Colonic mucosa (tissue), 4 donors: ENCODE measurements around the gene PATL2. TPM values are rescaled to one million over a fixed set of nuclear protein-coding genes. Genes with fewer than 3 reads are reported as not detected.
"Not testable (repeated sequence)": the region's sequence is repeated elsewhere in the genome, so short reads cannot be mapped to it uniquely, and the experiment has no call there.

Source experiments
- DNase-seq: peaks from one replicate; pipeline ENCODE4 v3.0.0-alpha.2; 2020
- H3K27ac ChIP-seq: fragments of 200-600 bp; one replicate; pipeline ENCODE4 v1.8.0; 2021
- H3K27me3 ChIP-seq: fragments of 200-600 bp; one replicate; pipeline ENCODE4 v1.8.0; 2021
- H3K36me3 ChIP-seq: fragments of 200-600 bp; one replicate; pipeline ENCODE4 v1.8.0; 2021
- H3K4me1 ChIP-seq: fragments of 200-600 bp; one replicate; pipeline ENCODE4 v1.8.0; 2021; ENCODE audit warnings: mild to moderate bottlenecking
- H3K4me3 ChIP-seq: fragments of 200-600 bp; one replicate; pipeline ENCODE4 v1.8.0; 2021
- H3K9ac ChIP-seq, 2 donors: one replicate each; pipeline ENCODE4 v1.7.0; 2013; ENCODE audit warnings: control low read depth in 2 of 2, low read depth in 2 of 2, low read length in 2 of 2
- H3K9me3 ChIP-seq: fragments of 200-600 bp; one replicate; pipeline ENCODE4 v1.8.0; 2021
- CTCF ChIP-seq: fragments of 200-600 bp; IDR thresholded peaks from one replicate; pipeline ENCODE4 v1.8.0; 2022; ENCODE audit warnings: antibody characterized with exemption, mild to moderate bottlenecking
- intact Hi-C: fragments of 100-400 bp; cut with DNase I; formaldehyde crosslinking; loops from one replicate; pipeline ENCODE4 v1.14.1; 2022
- total RNA-seq, 2 donors: library from RNA; stranded (reverse); fragmentation: NEBNext Ultra II Directional in 1 of 2; extraction: Animal tissue kit (Norgen Biotek cat#: 25700) in 1 of 2; gene quantifications; one replicate each; pipeline ENCODE4 v1.2.1, GENCODE V29; 2021
- donor health status: healthy.
- donor health status: DM: no; HTN: no; CAD: no.
- donor health status: DM: no; HTN: no; CAD: no.

PATL2 gene
- total RNA-seq, 2 donors from 2014 or later, result 1.2 to 2.6 TPM

- Histone ChIP-seq H3K9me3 (no peaks in the 10 kb centered on the region), H3K4me3 (no peak overlapping the region), H3K27ac (no peak overlapping the region), H3K4me1 (no peaks in the 10 kb centered on the region), H3K9ac (no peak overlapping the region), H3K36me3 (peaks cover 18% of the 10 kb centered on the region), H3K27me3 (no peaks in the 10 kb centered on the region)
- intact Hi-C loops, result no loop called here
- no peak for TF ChIP-seq CTCF
- DNase-seq, result no peak
These were observed 77.5 kb downstream of the PATL2 start for GRCh38 chr15:44633603-44634002.

GRCh38 chr15:44625286-44625685, 85.8 kb downstream of the PATL2 start:
- H3K9ac ChIP-seq, H3K36me3 ChIP-seq, H3K27me3 ChIP-seq, DNase-seq, H3K4me3 ChIP-seq, intact Hi-C loops, H3K27ac ChIP-seq, H3K9me3 ChIP-seq, H3K4me1 ChIP-seq: not testable (repeated sequence)

- Histone ChIP-seq H3K36me3 (peaks cover 4% of the 10 kb centered on the region), H3K4me3 (no peak overlapping the region), H3K9ac (no peak overlapping the region), H3K9me3 (no peaks in the 10 kb centered on the region), H3K27me3 (no peaks in the 10 kb centered on the region), H3K4me1 (no peaks in the 10 kb centered on the region), H3K27ac (no peak overlapping the region)
- intact Hi-C loops, result no loop called here
- DNase-seq, result no peak
- TF ChIP-seq CTCF, result no peak
These were observed 87.9 kb downstream of the PATL2 start for GRCh38 chr15:44623178-44623577.

GRCh38 chr15:44620081-44620480, 91.0 kb downstream of the PATL2 start:
- Histone ChIP-seq H3K9ac (no peak overlapping the region), H3K27me3 (no peaks in the 10 kb centered on the region), H3K27ac (no peak overlapping the region), H3K9me3 (no peaks in the 10 kb centered on the region), H3K4me1 (no peaks in the 10 kb centered on the region), H3K36me3 (no peaks in the 10 kb centered on the region), H3K4me3 (no peak overlapping the region)
- TF ChIP-seq CTCF, result no peak
- intact Hi-C loops, result no loop called here
- no peak for DNase-seq

- no peak for TF ChIP-seq CTCF
- H3K9ac ChIP-seq, result no peak overlapping the region
- no peaks in the 10 kb centered on the region for H3K27me3 ChIP-seq
- no peaks in the 10 kb centered on the region for H3K4me1 ChIP-seq
- intact Hi-C loops, result no loop called here
- no peak for DNase-seq
- H3K4me3 ChIP-seq, result no peak overlapping the region
- H3K36me3 ChIP-seq, result peaks cover 8% of the 10 kb centered on the region
- H3K9me3 ChIP-seq, result no peaks in the 10 kb centered on the region
- no peak overlapping the region for H3K27ac ChIP-seq
These were observed 94.1 kb downstream of the PATL2 start for GRCh38 chr15:44616974-44617373.

Other genes with a start within 250 kb of the PATL2 start
- 10 to 100 TPM; 64.5 to 80.5 TPM for gene EIF3J, start 174.2 kb downstream of the PATL2 start, total RNA-seq
- gene SPG11, start 47.7 kb downstream of the PATL2 start, total RNA-seq, result 10 to 100 TPM; 79.3 to 95.3 TPM
- gene B2M, start 194 bp upstream of the PATL2 start, total RNA-seq, result 1,000 to 10,000 TPM; 1,783 to 5,339 TPM
- 10 to 100 TPM; 17.1 to 23.3 TPM for gene TRIM69, start 25.2 kb upstream of the PATL2 start, total RNA-seq
- not detected for gene TERB2, start 245.4 kb upstream of the PATL2 start, total RNA-seq